ENCODE data around the gene TEX261.

TEX261 gene

GRCh38 chr2:70979180-70979488 lies 15.5 kb downstream of the TEX261 start:
- no peak for DNase-seq (ENCODE audit: low spot score)
- no peak for TF ChIP-seq CTCF (IDR thresholded peaks at IDR 0.05; ENCODE audit: extremely low read depth, insufficient read depth, missing control alignments)
- in situ Hi-C loops (cut with MboI; ENCODE audit: low pct_unique_long_range_greater_than_20kb, low sequenced_read_pairs, unreplicated experiment), result no loop called here

GRCh38 chr2:70978341-70979179 lies 16.1 kb downstream of the TEX261 start, which contains the start of gene ANKRD53:
Gene ANKRD53 (plus strand): TSS chr2:70978630. CDS start chr2:70978646, 16 bp downstream.
- in situ Hi-C loops (cut with MboI; ENCODE audit: low pct_unique_long_range_greater_than_20kb, low sequenced_read_pairs, unreplicated experiment), result no loop called here
- no peak for TF ChIP-seq CTCF (IDR thresholded peaks at IDR 0.05; ENCODE audit: extremely low read depth, insufficient read depth, missing control alignments)
- no peak for DNase-seq (ENCODE audit: low spot score)

- in situ Hi-C loops (cut with MboI; ENCODE audit: low pct_unique_long_range_greater_than_20kb, low sequenced_read_pairs, unreplicated experiment), result no loop called here
- TF ChIP-seq CTCF (IDR thresholded peaks at IDR 0.05; ENCODE audit: extremely low read depth, insufficient read depth, missing control alignments), result no peak
- DNase-seq (ENCODE audit: low spot score), result no peak
Observed at GRCh38 chr2:70977605-70978205, 17.0 kb downstream of the TEX261 start.

- no peak for TF ChIP-seq CTCF (IDR thresholded peaks at IDR 0.05; ENCODE audit: extremely low read depth, insufficient read depth, missing control alignments)
- in situ Hi-C loops (cut with MboI; ENCODE audit: low pct_unique_long_range_greater_than_20kb, low sequenced_read_pairs, unreplicated experiment), result no loop called here
- DNase-seq (ENCODE audit: low spot score), result no peak
Observed at GRCh38 chr2:70975237-70975636, 19.4 kb downstream of the TEX261 start.

- no peak for TF ChIP-seq CTCF (IDR thresholded peaks at IDR 0.05; ENCODE audit: extremely low read depth, insufficient read depth, missing control alignments)
- in situ Hi-C loops (cut with MboI; ENCODE audit: low pct_unique_long_range_greater_than_20kb, low sequenced_read_pairs, unreplicated experiment), result no loop called here
- DNase-seq (ENCODE audit: low spot score), result no peak
Observed at GRCh38 chr2:70974592-70974991, 20.1 kb downstream of the TEX261 start.

GRCh38 chr2:70967189-70967588 lies 27.5 kb downstream of the TEX261 start:
- TF ChIP-seq CTCF (IDR thresholded peaks at IDR 0.05; ENCODE audit: extremely low read depth, insufficient read depth, missing control alignments), result no peak
- in situ Hi-C loops (cut with MboI; ENCODE audit: low pct_unique_long_range_greater_than_20kb, low sequenced_read_pairs, unreplicated experiment), result no loop called here
- DNase-seq (ENCODE audit: low spot score), result no peak

Data from GM13977 (cell line).